SIG-M5 treated with dmso at 0.1 percent for 504 hours (cell line): ENCODE data around the gene SPACA7.

Experiments used
- DNase-seq: peaks from one replicate; lab custom pipeline; 2025; ENCODE audit not compliant: unreplicated experiment; lab: John Stamatoyannopoulos, UW

SPACA7 gene

DNA sequence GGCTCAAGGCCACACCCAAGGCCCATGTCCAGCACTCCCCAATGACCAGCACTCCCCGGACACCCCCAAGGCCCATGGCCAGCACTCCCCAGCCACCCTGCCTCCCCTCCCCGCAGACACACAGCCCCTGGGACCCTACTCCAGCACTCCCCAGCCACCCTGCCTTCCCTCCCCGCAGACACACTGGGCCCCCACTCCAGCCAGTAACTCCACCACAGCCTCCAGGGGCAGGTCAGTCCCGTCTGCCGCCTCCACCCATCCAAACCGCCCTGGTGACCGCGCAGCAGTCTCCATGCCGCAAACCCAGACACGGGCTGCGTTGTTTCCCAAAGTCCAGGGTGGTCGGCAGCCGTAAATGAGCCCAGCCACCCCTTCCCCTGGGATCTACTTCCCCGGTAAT is 70.7 kb downstream of the SPACA7 start:
- no peak for DNase-seq

DNA sequence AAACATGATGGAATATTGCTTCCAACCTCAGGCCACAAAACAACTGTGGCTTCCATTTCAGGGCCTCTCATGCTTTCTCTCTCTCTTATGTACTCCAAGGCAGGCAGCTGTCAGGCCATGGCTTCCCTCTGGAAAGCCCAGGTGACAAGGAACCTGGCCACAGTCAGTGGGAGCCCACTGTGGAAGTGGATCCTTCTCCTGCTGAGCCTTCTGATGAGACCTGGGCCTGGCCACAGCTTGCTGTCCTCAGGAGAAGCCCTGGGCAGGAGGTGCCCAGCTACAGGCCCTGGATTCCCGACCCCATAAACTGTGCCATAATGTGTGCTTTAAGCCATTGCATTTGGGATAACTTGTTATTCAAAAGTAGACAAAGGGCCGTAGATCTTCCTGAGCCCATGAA is 71.2 kb downstream of the SPACA7 start:
- DNase-seq, result no peak

DNA sequence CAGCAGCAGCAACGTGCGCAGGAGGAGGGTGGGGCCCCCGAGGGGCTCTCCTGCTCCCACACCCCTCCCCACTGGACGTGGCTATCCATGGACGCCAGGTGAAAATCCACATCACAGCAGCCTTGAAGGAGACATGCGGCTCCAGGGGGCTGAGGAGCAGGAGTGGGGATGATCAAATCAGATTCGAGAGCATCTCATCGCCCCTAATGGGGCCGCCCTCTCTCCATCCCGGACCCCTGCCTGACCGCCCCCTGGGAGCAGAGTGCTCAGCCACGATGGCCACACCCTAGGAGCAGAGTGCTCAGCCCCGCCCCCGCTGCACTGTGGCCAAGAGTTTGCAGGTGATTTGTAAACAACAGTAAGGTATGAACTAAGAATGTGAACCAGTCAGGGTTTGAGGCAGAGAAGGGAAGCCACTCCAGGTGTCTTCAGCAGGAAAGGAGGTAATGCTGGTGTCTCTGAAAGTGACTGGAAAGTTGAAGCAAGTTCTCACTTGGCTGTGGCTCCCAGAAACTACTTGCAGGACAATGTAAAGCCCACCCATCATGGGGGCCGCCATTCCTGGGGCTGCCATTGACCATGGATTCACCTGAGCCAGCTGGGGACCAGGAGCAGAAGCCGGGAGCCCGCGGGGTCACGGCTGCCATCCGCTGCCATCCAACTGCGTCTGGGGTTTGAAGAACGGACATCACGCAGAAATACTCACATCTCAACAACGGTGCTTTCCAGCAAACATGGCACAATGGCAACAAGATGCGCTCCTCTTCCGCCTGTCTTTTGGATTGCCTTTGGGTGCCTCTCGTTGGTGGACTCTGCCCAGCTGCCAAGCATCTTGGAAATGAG is 71.8 kb downstream of the SPACA7 start:
- no peak for DNase-seq

DNA sequence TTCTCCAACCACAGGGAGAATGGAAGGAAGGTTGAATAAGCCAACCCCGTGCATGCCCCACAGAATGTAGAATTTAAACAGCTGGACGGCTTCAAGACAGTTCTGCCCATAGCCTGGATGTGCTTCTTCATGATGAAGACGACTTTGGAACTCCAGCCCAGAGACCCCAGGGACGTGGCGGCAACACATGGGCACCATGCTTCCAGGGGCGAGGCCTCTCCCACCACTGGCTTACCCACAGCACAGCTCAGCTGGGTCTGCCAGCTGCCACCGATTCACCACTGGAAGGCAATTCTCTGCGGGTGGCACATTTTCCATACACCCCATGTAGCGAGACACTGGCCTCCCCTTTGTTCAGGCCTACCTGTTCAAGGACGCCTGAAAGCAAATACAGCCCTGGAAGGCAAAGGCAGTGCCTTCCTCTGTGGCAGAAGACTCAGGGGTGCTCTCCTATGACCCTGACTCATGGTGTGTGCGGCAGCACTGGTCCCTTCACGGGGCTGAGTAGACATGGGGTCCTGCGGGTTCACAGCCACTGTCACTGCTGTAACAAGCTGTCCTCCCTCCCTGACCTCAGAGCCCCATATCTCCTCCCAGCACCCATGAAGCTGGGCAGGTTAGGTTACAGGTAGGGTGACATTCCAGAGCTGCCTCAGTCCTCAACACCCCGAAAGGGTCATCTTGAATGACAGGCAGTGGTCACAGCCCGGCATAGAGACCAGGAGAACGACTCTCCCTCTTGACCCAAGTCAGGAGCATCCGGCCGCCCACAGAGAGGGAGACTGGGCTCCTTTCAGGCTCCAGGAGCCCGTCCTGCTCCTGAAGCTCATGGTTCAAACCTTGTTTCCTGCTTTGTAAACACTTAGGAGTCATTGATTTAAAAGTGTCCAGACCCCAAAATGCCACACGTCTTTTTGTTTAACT is 72.7 kb downstream of the SPACA7 start:
- DNase-seq, result no peak

DNA sequence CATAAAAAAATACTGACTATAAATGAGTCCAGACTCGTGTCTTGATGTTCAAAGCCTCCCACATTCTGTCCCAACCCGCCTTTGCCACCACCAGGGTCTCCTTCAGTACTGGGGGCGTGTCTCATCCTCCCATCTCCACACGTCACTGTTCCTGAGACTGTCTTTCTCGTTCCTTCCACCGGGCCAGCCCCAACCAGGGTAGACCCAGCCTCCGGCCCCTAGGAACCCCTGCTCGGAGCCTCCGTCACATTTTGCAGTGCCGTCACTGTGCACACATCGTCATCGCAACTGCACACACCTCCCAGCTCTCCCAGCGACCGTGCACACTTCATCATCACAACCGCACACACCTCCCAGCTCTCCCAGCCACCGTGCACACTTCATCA is 73.4 kb downstream of the SPACA7 start:
- no peak for DNase-seq

DNA sequence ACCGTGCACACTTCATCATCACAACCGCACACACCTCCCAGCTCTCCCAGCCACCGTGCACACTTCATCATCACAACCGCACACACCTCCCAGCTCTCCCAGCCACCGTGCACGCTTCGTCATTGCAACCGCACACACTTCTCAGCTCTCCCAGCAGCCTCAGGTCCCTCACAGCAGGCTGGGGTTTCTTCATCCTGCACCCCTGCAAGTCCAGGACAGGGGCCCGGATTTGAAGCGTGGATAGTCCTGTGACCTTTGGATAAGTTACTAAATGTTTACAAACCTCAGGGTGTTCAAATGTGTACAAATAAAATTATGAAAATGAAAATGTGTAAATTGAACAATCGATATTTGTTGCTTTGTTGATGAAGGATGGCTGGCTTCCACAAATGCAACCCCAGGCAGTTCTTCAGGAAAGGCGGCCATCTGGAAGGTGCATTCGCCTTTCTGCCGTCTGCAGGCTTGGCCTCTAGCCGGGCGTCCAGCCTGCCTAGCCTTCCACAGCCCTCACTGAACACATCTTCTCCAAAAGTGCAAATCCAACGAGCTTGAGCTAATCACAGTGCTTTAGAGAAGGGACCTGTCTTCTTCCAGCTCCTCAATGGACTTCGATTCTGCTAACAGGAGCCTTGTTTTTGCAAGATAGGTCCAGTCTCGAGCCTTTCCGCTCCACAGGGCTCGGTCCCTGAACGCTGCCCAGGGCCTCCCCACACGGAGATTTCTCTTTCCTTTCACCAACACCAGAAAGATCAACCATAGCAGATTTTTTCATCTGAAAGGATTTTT is 74.2 kb downstream of the SPACA7 start:
- DNase-seq, result no peak

DNA sequence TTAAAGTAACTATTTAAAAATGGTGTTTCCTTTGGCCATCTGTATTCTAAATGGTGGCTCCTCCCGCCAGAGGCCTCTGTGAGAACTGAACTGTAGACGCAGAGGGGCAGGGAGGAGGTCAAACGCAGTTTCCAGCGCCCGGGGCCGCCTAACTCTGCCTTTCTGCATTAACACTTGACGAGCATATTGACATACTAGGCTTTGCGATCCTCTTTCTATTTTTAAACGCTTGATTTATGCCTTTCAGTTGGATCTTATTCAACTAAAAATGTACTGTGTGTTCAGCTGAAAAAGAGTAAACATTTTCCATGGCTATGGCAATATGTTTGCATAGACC is 74.7 kb downstream of the SPACA7 start:
- DNase-seq, result no peak

DNA sequence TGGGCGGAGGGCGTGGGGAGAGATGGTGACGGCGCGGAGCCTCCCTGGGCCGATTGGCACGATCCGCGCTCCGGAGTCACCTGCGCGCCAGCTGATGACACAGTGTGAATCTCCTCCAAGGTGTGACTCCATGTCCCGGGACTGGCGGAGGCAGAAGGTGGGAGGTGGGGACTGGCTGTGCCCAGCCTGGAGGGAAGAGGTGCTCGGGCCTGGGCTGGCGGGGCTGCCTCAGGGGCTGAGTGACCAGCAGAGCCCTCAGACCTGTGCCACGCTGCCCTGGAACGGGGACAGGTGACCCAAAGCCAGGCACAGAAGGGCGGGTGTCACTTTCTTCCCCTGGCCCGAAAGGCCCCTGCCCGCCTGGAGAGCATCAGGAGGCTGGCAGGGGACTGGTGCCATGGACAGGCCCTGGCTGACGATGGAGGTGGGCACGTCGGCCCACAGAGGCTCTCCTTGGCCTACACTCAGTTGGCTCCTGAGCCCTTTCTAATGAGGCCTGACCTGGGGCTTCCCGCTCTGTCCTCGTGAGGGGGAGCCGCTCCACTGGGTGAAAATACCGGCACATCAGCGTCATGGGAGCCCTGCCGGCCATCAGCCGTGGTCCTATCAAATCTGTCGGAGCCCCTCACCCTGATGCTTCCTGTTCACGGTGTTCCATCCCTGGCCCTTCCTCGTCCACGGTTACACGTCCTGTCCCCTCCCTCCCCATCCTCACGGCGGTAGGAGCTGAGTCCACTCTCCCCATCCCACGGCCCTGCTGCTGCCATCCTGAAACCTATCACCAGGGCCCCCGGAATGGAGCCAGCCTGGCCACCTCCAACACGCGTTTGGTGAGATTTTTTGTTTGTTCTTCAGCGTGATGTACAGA is 75.6 kb downstream of the SPACA7 start:
- DNase-seq, result no peak

DNA sequence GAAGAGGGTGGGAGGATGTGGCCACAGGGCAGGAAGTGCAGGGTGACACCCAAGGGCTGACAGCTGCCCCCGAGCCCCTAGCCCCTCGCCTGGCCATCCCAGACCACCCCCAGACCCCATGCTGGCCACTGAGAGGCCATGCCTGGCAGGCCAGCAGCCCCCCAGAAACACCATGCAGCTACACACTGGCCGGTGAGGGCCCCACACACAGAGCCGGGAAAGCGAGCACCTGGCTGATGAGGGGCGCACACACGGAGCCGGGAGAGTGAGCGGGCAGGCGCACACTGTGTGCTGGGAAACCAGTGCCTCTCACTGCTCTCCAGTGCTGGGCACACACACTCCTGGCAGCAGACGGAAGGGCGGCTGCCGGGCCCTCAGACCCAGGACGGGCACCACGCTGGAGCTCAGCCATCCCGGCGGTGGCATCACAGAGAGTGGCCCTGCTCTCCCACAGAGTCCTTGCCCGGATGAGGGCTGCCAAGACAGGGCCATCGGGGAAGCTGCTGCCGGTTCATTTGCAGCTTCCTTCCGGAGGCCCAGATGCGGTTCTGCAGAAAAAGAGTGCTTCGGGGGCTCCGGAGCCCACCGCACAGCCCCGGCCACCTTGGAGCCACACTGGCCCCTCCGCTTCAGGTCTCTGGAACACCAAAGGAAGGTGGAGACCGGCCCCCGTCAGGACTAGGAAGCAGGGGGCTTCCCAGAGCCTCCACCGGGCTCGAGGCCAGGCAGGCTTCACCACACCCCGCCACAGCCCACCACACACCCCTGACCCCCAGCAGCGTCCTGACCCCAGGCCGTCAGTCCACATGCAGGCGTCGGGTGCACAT is 76.4 kb downstream of the SPACA7 start:
- no peak for DNase-seq

DNA sequence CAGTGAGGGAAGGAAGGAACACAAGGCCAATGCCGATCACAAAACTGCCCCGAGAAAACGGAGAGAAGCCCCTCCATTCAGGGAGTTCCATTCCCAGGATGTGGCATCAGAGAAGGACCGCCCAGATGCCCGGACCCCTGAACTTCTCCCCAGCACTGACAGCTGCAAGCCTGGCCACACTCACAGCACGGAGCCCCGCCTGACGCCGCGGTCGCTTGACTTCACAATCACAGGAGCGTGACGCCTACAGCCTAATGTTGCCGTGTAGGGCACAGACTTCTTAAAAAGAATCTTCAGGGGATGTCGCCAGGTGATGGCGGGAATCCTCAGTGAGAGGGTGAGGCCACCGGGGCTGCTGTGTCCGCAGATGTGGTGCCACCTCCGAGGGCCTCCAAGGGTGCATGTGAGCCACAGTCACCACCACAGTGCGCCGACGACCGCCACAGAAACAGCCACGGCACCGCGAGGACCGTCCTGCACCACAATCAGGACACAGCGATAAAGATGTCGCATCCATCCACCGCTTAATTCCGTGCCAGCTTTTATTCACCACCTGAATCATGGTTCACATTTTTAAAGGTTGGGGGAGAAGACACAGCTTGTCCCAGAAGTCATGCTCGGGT is 77.2 kb downstream of the SPACA7 start:
- no peak for DNase-seq

DNA sequence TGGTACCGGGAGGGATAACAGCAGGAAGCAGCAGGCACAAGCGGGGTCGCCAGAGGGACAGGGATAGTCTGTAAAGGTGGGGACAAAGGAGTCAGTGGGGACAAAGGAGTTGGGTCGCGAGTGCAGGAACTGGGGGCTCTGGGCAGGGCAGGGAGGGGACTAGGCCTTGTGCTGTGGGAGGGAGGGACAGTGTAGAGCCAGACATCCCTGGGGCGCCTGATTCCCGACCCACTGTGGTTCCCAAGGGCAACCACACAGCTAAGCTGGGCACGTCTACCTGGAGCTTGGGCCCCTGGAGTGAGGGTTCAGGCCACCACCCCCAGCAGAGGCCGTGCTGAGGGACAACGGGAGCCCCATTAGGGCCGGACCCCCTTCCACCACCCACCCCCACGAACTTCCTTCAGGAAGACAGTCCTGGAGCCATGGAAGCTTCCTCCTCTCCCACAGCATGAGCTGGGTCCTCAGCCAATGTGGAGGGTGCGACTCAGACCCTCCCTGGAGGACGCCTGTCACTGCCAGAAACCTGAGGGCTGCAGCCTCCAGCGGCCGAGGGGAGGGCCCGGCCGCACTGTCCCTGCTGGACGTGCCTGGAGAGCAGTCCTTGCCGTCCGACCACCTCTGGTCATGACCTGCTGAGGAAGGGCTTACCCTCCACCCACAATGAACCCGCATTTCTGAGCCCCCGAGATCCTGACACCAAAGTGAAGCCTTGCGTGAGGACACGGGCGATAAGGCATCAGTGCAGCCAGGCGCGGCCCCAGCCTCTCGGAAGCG is 77.9 kb downstream of the SPACA7 start:
- no peak for DNase-seq

DNA sequence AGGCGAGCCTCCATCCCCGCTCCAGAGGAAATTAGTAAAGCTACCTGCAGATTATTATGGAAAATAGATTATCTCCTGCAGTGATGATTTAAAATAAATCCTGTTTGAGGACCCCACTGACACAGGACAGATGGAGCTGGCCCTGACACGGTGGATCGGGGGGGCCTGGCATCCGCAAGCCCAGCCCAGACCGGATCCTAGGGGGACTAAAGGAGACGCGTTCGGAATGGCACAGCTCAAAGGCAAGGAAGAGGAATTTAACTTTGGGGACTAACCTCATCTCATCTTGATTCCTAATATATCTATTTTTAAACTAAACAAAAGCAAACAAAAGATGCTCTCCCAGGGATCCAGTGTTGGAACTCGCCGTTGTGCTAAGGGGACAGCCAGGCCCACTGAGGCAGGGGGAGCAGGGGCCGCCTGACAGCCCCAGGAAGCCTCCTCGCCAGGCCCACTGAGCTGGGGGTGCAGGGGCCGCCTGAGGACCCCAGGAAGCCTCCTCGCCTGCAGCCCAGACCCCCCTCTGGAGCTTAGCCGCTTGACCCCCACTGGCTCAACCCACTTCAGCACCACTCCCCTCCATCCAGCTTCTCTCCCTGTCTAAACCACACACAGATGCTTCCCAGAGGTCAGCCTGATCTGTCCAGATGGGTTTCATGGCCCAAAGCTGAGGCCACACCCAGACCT is 78.6 kb downstream of the SPACA7 start:
- no peak for DNase-seq

- DNase-seq, result no peak
These were observed 79.4 kb downstream of the SPACA7 start for GRCh38 chr13:112455476-112456059.

GRCh38 chr13:112456138-112457056 is 80.2 kb downstream of the SPACA7 start:
- no peak for DNase-seq

- no peak for DNase-seq
These were observed 80.9 kb downstream of the SPACA7 start for GRCh38 chr13:112457081-112457480.

GRCh38 chr13:112457485-112457884 is 81.3 kb downstream of the SPACA7 start:
- DNase-seq, result no peak
